LNCaP clone FGC (cell line): ENCODE data around the gene DGKZ.

ENCODE experiments used
- DNase-seq: peaks from one replicate; pipeline ENCODE4 v3.0.0-alpha.2; 2011; ENCODE audit warnings: low read depth
- H3K4me3 ChIP-seq: 2 replicates; pipeline ENCODE4 v1.5.1; 2011; ENCODE audit warnings: mild to moderate bottlenecking, low read depth, low read length, control low read depth
- TF ChIP-seq, protein P1 (sequence below): IDR thresholded peaks from 2 replicates; pipeline ENCODE4 v1.5.1; 2012; ENCODE audit warnings: mild to moderate bottlenecking; ENCODE audit not compliant: control insufficient read depth, insufficient read depth; ENCODE audit errors: extremely low read depth

Gene DGKZ

DNA sequence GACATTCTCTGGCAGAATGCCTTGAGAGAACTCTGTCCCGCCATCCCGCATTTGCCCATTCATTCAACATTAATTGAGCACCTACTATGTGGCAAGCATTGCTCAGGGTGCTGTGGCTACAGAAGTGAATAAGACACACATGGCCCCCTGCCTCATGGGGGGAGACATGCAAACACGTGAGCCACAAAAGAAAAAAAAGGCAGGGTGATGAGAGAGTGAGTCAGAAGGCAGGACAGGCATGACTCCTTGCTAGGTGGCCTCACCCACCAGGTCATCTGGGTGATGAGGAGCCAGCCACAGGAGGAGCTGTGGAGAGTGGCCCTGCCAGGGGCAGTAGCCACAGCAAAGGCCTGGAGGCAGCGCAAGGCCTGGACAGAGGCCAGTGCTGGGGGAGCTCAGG is 39.4 kb downstream of the DGKZ start:
- DNase-seq = no peak
- TF ChIP-seq, protein P1, sequence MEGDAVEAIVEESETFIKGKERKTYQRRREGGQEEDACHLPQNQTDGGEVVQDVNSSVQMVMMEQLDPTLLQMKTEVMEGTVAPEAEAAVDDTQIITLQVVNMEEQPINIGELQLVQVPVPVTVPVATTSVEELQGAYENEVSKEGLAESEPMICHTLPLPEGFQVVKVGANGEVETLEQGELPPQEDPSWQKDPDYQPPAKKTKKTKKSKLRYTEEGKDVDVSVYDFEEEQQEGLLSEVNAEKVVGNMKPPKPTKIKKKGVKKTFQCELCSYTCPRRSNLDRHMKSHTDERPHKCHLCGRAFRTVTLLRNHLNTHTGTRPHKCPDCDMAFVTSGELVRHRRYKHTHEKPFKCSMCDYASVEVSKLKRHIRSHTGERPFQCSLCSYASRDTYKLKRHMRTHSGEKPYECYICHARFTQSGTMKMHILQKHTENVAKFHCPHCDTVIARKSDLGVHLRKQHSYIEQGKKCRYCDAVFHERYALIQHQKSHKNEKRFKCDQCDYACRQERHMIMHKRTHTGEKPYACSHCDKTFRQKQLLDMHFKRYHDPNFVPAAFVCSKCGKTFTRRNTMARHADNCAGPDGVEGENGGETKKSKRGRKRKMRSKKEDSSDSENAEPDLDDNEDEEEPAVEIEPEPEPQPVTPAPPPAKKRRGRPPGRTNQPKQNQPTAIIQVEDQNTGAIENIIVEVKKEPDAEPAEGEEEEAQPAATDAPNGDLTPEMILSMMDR = no peak
- H3K4me3 ChIP-seq = no peak overlapping the region

- TF ChIP-seq, protein P1 = no peak
- no peak overlapping the region for H3K4me3 ChIP-seq
These were observed 40.2 kb downstream of the DGKZ start for GRCh38 chr11:46387456-46387855.

DNA sequence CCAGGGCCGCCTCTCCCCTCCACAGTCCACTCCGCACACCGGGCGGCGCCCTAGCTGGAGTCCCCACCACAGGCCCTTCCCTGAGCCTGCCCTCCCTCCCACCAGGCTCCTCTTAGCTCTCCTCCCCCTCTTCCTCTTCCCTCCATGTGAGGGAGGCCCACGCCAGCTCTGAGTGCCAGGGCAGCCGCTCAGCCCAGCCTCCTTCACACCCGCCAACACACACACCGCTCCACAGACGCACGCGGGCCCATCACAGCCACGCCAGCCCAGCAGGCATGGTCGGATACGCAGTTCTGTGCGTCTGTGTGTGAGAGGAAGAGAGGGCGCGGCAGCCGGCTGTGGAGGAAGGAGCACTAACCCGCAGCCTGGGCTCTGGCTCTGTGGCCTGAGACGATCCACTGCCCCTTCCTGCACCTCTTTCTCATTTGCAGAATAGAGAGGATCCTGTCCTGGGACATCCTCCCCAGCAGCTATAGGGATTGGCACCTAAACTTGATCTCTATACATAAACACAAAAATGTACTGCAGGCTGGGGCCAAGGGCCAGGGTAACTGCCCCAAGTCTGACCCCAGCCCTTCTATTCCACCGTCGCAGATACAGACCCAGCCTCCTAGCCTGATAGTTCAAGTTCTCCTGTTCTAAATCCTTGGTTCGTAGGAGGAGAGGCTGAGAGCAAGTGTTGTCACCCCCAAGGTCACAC is 40.8 kb downstream of the DGKZ start:
- TF ChIP-seq, protein P1 = no peak
- no peak overlapping the region for H3K4me3 ChIP-seq
- no peak for DNase-seq

More at GRCh38 chr11:46387456-46387855, 40.2 kb downstream of the DGKZ start:
- no peak for DNase-seq

DNA sequence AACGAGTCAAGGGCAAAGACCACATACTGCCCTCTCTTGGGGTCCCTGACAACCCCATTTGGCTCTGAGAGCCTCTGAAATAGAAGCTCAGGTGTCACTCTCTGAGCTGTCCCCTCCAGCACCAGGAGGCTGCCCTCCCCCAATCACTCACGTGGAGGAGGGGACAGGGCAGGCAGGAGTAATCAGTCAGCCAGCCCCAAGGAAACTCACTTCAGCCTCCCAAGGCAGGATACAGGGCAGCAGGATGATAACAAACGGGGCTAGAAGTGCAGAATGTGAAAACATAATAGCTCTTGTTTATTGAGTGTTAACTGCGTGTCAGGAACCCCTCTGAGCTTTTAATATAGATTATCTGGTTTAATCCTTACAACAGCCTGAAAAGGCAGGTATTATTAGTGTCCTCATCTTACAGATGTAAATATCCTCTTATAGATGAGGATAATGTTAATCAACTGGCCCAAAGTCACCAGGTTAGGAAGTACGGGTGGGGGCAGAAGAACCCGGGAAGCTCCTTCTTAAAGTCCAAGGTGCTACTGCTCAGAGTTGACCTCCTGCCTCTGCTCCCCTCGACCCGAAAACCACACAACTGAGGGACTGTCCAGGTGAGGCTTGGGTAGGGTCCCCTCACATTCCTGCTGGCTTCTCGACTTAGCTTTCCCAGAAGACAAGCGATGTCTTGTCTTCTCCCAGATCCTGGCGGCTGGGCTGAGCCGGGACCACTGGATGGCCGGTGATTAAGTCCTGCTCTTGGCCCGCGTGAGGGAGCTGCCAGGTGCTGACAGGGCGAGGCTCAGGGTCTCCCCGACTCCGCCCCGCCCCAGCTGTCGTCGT is 41.6 kb downstream of the DGKZ start:
- DNase-seq = no peak
- TF ChIP-seq, protein P1 = no peak
- H3K4me3 ChIP-seq = no peak overlapping the region

GRCh38 chr11:46389450-46390330 is 42.4 kb downstream of the DGKZ start:
- DNase-seq = no peak
- peak overlapping the region; percentile 46 for H3K4me3 ChIP-seq
- TF ChIP-seq, protein P1 = peak; percentile 96

DNA sequence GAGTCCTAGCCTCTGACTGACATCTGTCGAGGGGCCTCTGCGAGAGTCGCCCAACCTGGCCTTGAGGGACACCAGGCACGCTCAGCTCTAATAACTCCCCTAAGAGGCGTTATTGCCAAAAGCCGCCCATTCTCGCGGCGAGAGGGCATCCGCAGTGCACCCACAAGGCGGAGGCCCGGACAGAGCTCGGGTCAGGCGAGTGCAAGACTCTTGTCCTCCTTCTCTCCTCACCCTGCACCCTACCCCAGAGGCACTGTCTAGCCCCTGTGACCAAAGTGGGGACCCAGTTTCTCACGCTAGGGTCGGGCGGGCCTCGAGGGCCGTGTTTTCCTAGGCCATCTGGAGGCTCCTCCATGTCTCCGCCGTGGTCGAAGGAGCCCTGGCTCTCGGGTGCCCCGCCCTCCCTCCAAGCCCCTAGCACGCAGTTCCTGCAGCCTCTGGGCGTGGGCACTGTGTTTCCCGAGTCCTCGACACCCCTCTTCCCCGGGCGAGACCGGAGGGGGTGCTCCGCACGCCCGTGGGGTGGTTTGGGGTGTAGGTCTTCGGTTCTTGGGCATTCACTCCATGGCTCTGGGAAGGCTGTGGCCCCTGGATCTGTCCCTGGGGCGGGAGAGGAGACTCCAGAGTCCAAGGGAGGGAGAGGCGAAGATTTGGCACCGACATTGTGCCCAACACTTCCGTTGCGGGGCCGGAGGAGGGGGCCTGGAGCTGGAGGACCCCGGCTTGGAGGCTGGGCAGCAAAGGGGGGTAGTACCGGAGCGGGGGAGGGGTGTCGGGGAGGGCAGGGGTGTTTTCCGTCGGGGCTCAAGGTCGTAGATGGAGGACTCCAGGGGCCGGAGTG is 43.3 kb downstream of the DGKZ start:
- TF ChIP-seq, protein P1 = no peak
- DNase-seq = no peak
- no peak overlapping the region for H3K4me3 ChIP-seq
